ENCODE results near the gene NCAPD3. TPM values are rescaled to one million over a fixed set of nuclear protein-coding genes. Genes with fewer than 3 reads are reported as not detected.

The NCAPD3 gene
- total RNA-seq, 3 donors from 2014 or later (not counting 1 experiment from before 2014, with no cell fraction given): 27.6 to 33.6 (median 31.2) TPM

GRCh38 chr11:134250675-134251074, 26.9 kb upstream of the NCAPD3 start:
- intact Hi-C loops (cut with micrococcal nuclease): no loop called here
- Mint-ChIP-seq H3K9me3 (no peaks in the 10 kb centered on the region), H3K27ac (no peak overlapping the region), H3K4me1 (peaks cover 19 to 43% of the 10 kb centered on the region in 2 donors), H3K4me3 (no peak overlapping the region), H3K27me3 (ENCODE audit: low read depth in 2 of 2) (no peaks in the 10 kb centered on the region), H3K36me3 (peaks cover 22% of the 10 kb centered on the region)
- ATAC-seq (no peak), DNase-seq (no peak)
- H3K4me1 ChIP-seq (ENCODE audit: control insufficient read depth, insufficient read depth, low read length): peaks cover 15% of the 10 kb centered on the region
- no peaks in the 10 kb centered on the region for H3K27me3 ChIP-seq (ENCODE audit: control insufficient read depth, insufficient read depth, low read length)
- no peak overlapping the region for H3K4me3 ChIP-seq (ENCODE audit: low read length)
- no peak for TF ChIP-seq CTCF (IDR thresholded peaks at IDR 0.05)
- H3K9me3 ChIP-seq (ENCODE audit: control insufficient read depth, insufficient read depth, low read length): no peaks in the 10 kb centered on the region
- peaks cover 38% of the 10 kb centered on the region for H3K36me3 ChIP-seq (ENCODE audit: control insufficient read depth, insufficient read depth, low read length)
- H3K27ac ChIP-seq (ENCODE audit: low read length): no peak overlapping the region
- WGBS (ENCODE audit: insufficient coverage): 98% methylated on average over 2 of the region's 2 CpGs

GRCh38 chr11:134250246-134250645, 26.5 kb upstream of the NCAPD3 start:
- Mint-ChIP-seq H3K4me3 (no peak overlapping the region), H3K4me1 (peaks cover 19 to 39% of the 10 kb centered on the region in 2 donors), H3K27me3 (ENCODE audit: low read depth in 2 of 2) (no peaks in the 10 kb centered on the region), H3K9me3 (no peaks in the 10 kb centered on the region), H3K27ac (no peak overlapping the region), H3K36me3 (peaks cover 22% of the 10 kb centered on the region)
- no peak for ATAC-seq
- peaks cover 41% of the 10 kb centered on the region for H3K36me3 ChIP-seq (ENCODE audit: control insufficient read depth, insufficient read depth, low read length)
- H3K4me1 ChIP-seq (ENCODE audit: control insufficient read depth, insufficient read depth, low read length): peaks cover 15% of the 10 kb centered on the region
- H3K27me3 ChIP-seq (ENCODE audit: control insufficient read depth, insufficient read depth, low read length): no peaks in the 10 kb centered on the region
- no peak for DNase-seq
- no peak overlapping the region for H3K27ac ChIP-seq (ENCODE audit: low read length)
- H3K9me3 ChIP-seq (ENCODE audit: control insufficient read depth, insufficient read depth, low read length): no peaks in the 10 kb centered on the region
- 87% methylated on average over 2 of the region's 3 CpGs for WGBS (ENCODE audit: insufficient coverage)
- no peak for TF ChIP-seq CTCF (IDR thresholded peaks at IDR 0.05)
- H3K4me3 ChIP-seq (ENCODE audit: low read length): no peak overlapping the region
- intact Hi-C loops (cut with micrococcal nuclease): no loop called here

- intact Hi-C loops (cut with micrococcal nuclease): no loop called here
- DNase-seq: no peak
- no peak for ATAC-seq
- Mint-ChIP-seq H3K9me3 (no peaks in the 10 kb centered on the region), H3K36me3 (peaks cover 22% of the 10 kb centered on the region), H3K27me3 (ENCODE audit: low read depth in 2 of 2) (no peaks in the 10 kb centered on the region), H3K27ac (peak overlapping the region in 1 of 2 donors; percentile 50), H3K4me1 (peaks cover 18 to 28% of the 10 kb centered on the region in 2 donors), H3K4me3 (no peak overlapping the region)
- Histone ChIP-seq H3K36me3 (ENCODE audit: control insufficient read depth, insufficient read depth, low read length) (peaks cover 50% of the 10 kb centered on the region), H3K27me3 (ENCODE audit: control insufficient read depth, insufficient read depth, low read length) (no peaks in the 10 kb centered on the region), H3K9me3 (ENCODE audit: control insufficient read depth, insufficient read depth, low read length) (no peaks in the 10 kb centered on the region), H3K27ac (ENCODE audit: low read length) (no peak overlapping the region), H3K4me3 (ENCODE audit: low read length) (no peak overlapping the region), H3K4me1 (ENCODE audit: control insufficient read depth, insufficient read depth, low read length) (peaks cover 10% of the 10 kb centered on the region)
- TF ChIP-seq CTCF (IDR thresholded peaks at IDR 0.05): no peak
- WGBS (ENCODE audit: insufficient coverage): 73% methylated on average over 7 of the region's 7 CpGs
Observed at GRCh38 chr11:134248910-134249480, 25.2 kb upstream of the NCAPD3 start.

- Mint-ChIP-seq H3K27ac (no peak overlapping the region), H3K36me3 (peaks cover 32% of the 10 kb centered on the region), H3K4me3 (no peak overlapping the region), H3K27me3 (ENCODE audit: low read depth in 2 of 2) (no peaks in the 10 kb centered on the region), H3K9me3 (no peaks in the 10 kb centered on the region), H3K4me1 (peaks cover 5 to 9% of the 10 kb centered on the region in 2 donors)
- no peaks in the 10 kb centered on the region for H3K9me3 ChIP-seq (ENCODE audit: control insufficient read depth, insufficient read depth, low read length)
- intact Hi-C loops (cut with micrococcal nuclease): no loop called here
- DNase-seq (no peak), ATAC-seq (no peak)
- WGBS (ENCODE audit: insufficient coverage): 100% methylated on average over 1 of the region's 4 CpGs
- peaks cover 67% of the 10 kb centered on the region for H3K36me3 ChIP-seq (ENCODE audit: control insufficient read depth, insufficient read depth, low read length)
- no peak overlapping the region for H3K27ac ChIP-seq (ENCODE audit: low read length)
- H3K4me1 ChIP-seq (ENCODE audit: control insufficient read depth, insufficient read depth, low read length): no peaks in the 10 kb centered on the region
- H3K27me3 ChIP-seq (ENCODE audit: control insufficient read depth, insufficient read depth, low read length): no peaks in the 10 kb centered on the region
- H3K4me3 ChIP-seq (ENCODE audit: low read length): no peak overlapping the region
- no peak for TF ChIP-seq CTCF (IDR thresholded peaks at IDR 0.05)
Observed at GRCh38 chr11:134246678-134247077, 22.9 kb upstream of the NCAPD3 start.
